Measurements from ENCODE around the gene DUSP8. TPM values are rescaled to one million over a fixed set of nuclear protein-coding genes. Genes with fewer than 3 reads are reported as not detected.
A peak's percentile ranks its signal among the peaks of the same experiment; 100 is the strongest.

DUSP8 gene
- total RNA-seq, 4 donors from 2014 or later = 2.5 to 8.5 (median 4.8) TPM

DNA sequence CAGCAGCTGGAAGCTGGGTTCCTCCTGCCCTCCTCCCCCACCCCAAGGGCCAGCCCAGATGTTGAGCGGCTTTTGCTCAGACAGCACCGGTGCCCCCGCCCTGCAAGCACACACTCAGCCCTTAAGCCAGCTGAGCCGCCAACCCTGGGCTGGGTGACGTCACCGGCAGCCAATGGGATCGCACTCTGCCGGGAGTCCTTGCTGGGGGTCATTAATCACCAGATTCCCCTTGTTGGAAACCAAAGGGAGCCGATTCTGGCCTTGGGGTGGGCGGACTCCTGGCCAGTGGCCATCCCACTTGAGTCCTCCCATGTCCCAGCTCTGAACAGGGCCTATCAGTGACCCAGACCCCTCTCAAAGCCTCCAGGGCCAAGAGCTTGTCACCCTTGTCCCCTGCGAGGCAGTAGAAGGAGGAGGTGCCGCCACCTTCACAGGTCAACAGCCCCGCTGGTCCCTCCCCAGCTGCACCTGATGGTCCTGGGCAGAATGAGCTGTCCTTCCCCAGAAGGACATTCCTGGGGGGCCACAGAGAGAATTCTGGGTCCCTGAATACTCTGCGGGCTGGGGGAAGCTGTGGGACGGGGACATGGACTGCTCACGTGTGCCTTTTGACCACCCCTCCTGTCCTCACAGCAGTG, 7.4 kb downstream of the DUSP8 start:
- peak overlapping the region; percentile 51 to 82 (median 61) for H3K27ac ChIP-seq (replicated peaks in 1 of 4)
- peaks cover 42 to 82% (median 52%) of the 10 kb centered on the region in 4 donors for H3K4me1 ChIP-seq
- no peaks in the 10 kb centered on the region for H3K9me3 ChIP-seq
- H3K27me3 ChIP-seq = no peaks in the 10 kb centered on the region
- H3K4me3 ChIP-seq = peak overlapping the region in 1 of 4 donors; percentile 7
- TF ChIP-seq POLR2A (IDR thresholded peaks at IDR 0.05; ENCODE audit: low read depth) (no peak), POLR2AphosphoS5 (IDR thresholded peaks at IDR 0.05) (peak; percentile 30 to 68)
- TF ChIP-seq, protein P1, sequence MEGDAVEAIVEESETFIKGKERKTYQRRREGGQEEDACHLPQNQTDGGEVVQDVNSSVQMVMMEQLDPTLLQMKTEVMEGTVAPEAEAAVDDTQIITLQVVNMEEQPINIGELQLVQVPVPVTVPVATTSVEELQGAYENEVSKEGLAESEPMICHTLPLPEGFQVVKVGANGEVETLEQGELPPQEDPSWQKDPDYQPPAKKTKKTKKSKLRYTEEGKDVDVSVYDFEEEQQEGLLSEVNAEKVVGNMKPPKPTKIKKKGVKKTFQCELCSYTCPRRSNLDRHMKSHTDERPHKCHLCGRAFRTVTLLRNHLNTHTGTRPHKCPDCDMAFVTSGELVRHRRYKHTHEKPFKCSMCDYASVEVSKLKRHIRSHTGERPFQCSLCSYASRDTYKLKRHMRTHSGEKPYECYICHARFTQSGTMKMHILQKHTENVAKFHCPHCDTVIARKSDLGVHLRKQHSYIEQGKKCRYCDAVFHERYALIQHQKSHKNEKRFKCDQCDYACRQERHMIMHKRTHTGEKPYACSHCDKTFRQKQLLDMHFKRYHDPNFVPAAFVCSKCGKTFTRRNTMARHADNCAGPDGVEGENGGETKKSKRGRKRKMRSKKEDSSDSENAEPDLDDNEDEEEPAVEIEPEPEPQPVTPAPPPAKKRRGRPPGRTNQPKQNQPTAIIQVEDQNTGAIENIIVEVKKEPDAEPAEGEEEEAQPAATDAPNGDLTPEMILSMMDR (IDR thresholded peaks at IDR 0.05) = no peak
- 24% methylated on average over 5 of the region's 16 CpGs for WGBS
- DNase-seq (ENCODE audit: extremely low spot score) = no peak
- peaks cover 0 to 54% (median 32%) of the 10 kb centered on the region in 4 donors for H3K36me3 ChIP-seq
- intact Hi-C loops (cut with DNase I) = no loop called here

DNA sequence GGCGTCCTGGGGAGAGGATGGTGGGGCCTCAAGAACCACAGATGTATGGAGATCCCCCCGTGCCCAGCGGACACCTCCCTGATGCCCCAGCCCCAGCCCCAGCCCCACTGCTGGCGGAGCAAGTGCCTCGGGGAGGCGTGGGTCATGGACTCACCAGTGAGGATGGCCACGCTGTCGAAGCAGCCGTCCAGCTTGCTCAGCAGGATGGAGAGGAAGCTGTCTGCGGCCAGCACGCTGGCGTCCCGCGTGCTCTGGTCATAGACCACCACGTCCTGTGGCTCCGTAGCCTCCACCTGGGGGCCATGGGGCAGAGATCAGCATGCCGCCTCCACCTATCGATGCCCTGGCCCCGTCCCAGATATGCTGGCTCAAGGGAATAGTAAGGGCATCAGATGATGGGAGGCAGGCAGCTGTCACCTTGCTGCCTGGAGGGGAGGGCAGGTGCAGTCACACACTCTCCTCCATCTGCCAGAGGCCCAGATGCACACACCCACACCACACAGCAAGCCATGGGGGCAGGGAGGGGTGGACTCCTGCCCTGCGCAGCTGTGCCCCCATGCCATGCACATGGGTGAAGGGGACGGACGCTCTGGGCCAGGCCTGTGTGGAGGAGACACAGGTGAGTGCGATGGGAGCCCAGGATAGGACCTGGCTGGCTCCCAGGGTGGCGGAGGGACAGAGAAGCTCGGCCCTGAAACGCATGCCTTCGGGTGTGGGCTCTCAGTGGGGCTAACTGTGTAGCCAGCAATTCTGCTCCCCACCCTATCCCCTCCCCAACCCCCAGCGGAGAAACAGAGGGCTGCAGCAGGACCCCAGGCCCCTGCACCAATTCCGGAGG, 8.2 kb downstream of the DUSP8 start:
- no peak overlapping the region for H3K4me3 ChIP-seq
- H3K36me3 ChIP-seq = peaks cover 0 to 54% (median 32%) of the 10 kb centered on the region in 4 donors
- peaks cover 46 to 82% (median 53%) of the 10 kb centered on the region in 4 donors for H3K4me1 ChIP-seq
- WGBS = 100% methylated on average over 6 of the region's 29 CpGs
- no peak for TF ChIP-seq EP300 (IDR thresholded peaks at IDR 0.05)
- no peak for TF ChIP-seq POLR2A (IDR thresholded peaks at IDR 0.05; ENCODE audit: low read depth)
- TF ChIP-seq POLR2AphosphoS5 (IDR thresholded peaks at IDR 0.05) = no peak
- TF ChIP-seq, protein P1 (IDR thresholded peaks at IDR 0.05) = no peak
- H3K27ac ChIP-seq (replicated peaks in 1 of 4) = peak overlapping the region; percentile 51 to 82 (median 61)
- intact Hi-C loops (cut with DNase I) = no loop called here
- no peak for DNase-seq (ENCODE audit: extremely low spot score)
- no peaks in the 10 kb centered on the region for H3K9me3 ChIP-seq
- no peaks in the 10 kb centered on the region for H3K27me3 ChIP-seq

DNA sequence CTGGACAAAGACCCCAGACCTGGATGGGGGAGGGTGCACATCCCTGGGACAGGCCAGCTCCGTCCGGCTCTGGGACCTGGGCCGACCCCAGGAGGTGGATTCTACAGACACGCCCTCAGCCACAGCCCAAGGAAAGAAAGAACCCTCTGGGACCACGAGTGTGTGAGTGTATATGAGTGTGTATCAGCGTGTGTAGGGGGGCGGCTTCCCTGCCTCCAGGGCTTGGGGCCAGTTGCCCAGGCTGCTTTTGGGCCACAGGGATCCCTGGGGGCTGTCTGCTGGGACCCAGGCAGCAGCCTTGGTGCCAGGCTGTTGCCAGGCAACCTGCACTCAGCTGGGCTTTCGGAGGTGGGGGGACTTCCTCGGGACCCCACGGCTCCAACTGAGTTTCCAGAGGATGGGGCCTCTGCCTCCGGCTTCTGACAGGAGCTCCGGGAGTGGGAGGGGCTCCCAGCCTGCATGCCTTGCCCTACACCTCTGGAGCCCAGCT, 8.9 kb downstream of the DUSP8 start:
- no peaks in the 10 kb centered on the region for H3K9me3 ChIP-seq
- peaks cover 46 to 82% (median 53%) of the 10 kb centered on the region in 4 donors for H3K4me1 ChIP-seq
- H3K27ac ChIP-seq (replicated peaks in 1 of 4) = peak overlapping the region in 1 of 4 donors; percentile 82
- intact Hi-C loops (cut with DNase I) = no loop called here
- H3K27me3 ChIP-seq = no peaks in the 10 kb centered on the region
- TF ChIP-seq POLR2AphosphoS5 (IDR thresholded peaks at IDR 0.05) (no peak), POLR2A (IDR thresholded peaks at IDR 0.05; ENCODE audit: low read depth) (no peak), EP300 (IDR thresholded peaks at IDR 0.05) (no peak)
- TF ChIP-seq, protein P1 (IDR thresholded peaks at IDR 0.05) = no peak
- H3K4me3 ChIP-seq = no peak overlapping the region
- no peak for DNase-seq (ENCODE audit: extremely low spot score)
- WGBS = 72% methylated on average over 9 of the region's 12 CpGs
- H3K36me3 ChIP-seq = peaks cover 0 to 54% (median 32%) of the 10 kb centered on the region in 4 donors

DNA sequence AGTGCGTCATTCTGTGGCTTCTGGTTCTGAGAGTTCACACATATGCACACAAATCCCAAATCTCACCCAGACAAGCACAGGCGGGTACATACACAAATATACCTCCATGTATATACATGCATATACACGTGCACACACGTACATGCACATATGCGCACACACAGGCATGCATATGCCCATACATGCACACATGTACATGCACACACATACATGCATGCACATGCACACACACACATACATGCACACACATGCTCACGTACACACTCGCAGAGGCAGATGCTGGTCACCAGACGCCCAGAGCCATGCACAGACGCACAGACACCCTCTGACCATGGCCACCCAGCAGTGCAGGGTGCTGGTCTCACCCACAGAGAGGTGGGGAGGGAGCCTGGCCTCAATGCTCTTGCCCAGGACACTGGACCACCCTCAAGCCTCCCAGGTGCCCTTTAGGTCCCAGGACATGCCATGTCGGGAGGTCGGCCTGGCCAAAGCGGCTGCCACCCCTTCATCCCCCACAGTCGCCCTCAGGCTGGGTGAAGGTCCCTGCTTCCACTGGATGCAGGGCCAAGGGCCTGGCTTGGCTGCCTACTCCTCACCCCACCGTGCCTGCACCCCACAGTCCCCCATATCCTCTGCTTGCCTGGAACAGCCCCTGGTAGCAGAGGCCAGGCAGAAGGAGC, 9.5 kb downstream of the DUSP8 start:
- no peak for TF ChIP-seq EP300 (IDR thresholded peaks at IDR 0.05)
- no peak for TF ChIP-seq POLR2AphosphoS5 (IDR thresholded peaks at IDR 0.05)
- TF ChIP-seq POLR2A (IDR thresholded peaks at IDR 0.05; ENCODE audit: low read depth) = no peak
- TF ChIP-seq, protein P1 (IDR thresholded peaks at IDR 0.05) = no peak
- no peaks in the 10 kb centered on the region for H3K27me3 ChIP-seq
- no peaks in the 10 kb centered on the region for H3K9me3 ChIP-seq
- intact Hi-C loops (cut with DNase I) = no loop called here
- 92% methylated on average over 13 of the region's 14 CpGs for WGBS
- H3K27ac ChIP-seq (replicated peaks in 1 of 4) = peak overlapping the region in 1 of 4 donors; percentile 82
- H3K4me1 ChIP-seq = peaks cover 47 to 82% (median 55%) of the 10 kb centered on the region in 4 donors
- H3K36me3 ChIP-seq = peaks cover 0 to 60% (median 33%) of the 10 kb centered on the region in 4 donors
- DNase-seq (ENCODE audit: extremely low spot score) = no peak
- no peak overlapping the region for H3K4me3 ChIP-seq

All from esophagus muscularis mucosa (tissue), 4 donors.